MM.1S (cell line): ENCODE measurements around the gene NINL.

Source experiments
- EZH2 ChIP-seq: fragments of 300-600 bp; sonication (generic); optimal IDR thresholded peaks from 2 replicates; pipeline ENCODE3; 2017; ENCODE audit warnings: low read depth, mild to moderate bottlenecking, antibody characterized with exemption, low read length, mixed read lengths
- EZH2phosphoT487 ChIP-seq: fragments of 300-600 bp; sonication (generic); IDR thresholded peaks from 2 replicates; pipeline ENCODE4 v1.6.1; 2018; ENCODE audit warnings: antibody characterized with exemption, low read length
- TF ChIP-seq, protein P1 (sequence below): fragments of 300-600 bp; sonication (generic); IDR thresholded peaks from 2 replicates; pipeline ENCODE4 v1.5.1; 2016; ENCODE audit warnings: antibody characterized with exemption, low read length, mixed read lengths

DNA sequence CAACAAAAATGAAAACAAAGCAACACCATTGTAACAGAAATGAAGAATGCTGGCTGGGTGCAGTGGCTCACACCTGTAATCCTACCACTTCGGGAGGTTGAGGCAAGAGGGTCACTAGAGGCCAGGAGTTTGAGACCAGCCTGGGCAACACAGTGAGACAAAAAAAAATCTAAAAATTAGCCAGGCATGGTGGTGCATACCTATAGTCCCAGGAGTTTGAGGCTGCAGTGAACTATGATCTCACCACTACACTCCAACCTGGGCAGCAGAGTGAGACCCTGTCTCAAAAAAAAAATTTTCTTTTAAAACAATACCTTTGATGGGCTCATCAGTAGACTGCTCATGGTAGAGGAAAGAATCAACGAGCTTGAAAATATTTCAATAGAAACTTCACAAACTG, 18.5 kb downstream of the NINL start:
- TF ChIP-seq, protein P1, sequence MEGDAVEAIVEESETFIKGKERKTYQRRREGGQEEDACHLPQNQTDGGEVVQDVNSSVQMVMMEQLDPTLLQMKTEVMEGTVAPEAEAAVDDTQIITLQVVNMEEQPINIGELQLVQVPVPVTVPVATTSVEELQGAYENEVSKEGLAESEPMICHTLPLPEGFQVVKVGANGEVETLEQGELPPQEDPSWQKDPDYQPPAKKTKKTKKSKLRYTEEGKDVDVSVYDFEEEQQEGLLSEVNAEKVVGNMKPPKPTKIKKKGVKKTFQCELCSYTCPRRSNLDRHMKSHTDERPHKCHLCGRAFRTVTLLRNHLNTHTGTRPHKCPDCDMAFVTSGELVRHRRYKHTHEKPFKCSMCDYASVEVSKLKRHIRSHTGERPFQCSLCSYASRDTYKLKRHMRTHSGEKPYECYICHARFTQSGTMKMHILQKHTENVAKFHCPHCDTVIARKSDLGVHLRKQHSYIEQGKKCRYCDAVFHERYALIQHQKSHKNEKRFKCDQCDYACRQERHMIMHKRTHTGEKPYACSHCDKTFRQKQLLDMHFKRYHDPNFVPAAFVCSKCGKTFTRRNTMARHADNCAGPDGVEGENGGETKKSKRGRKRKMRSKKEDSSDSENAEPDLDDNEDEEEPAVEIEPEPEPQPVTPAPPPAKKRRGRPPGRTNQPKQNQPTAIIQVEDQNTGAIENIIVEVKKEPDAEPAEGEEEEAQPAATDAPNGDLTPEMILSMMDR = no peak
- TF ChIP-seq EZH2 = no peak
- TF ChIP-seq EZH2phosphoT487 = no peak
